Activated CD4-positive, alpha-beta memory T cell treated with anti-CD3 and anti-CD28 coated beads, Interleukin-2, amount 10 ng/mL, durations not matched to agents 7 days and 5 days (primary cell): Measurements from ENCODE around the gene GTPBP4. TPM values are rescaled to one million over a fixed set of nuclear protein-coding genes. Genes with fewer than 3 reads are reported as not detected.

Source experiments
- CTCF ChIA-PET: fragments of 350-600 bp; sonication (Branson Sonifier 250); formaldehyde crosslinking; loops from one replicate; lab custom pipeline; 2021; ENCODE audit warnings: antibody characterized with exemption, inconsistent platforms; lab: Charles Lee
- POLR2A ChIA-PET: fragments of 350-600 bp; sonication (Branson Sonifier 250); formaldehyde crosslinking; loops from one replicate; lab custom pipeline; 2021; ENCODE audit warnings: antibody characterized with exemption; lab: Charles Lee
- DNase-seq: peaks from one replicate; pipeline ENCODE4 v3.0.0-alpha.2; 2020
- H3K27ac Mint-ChIP-seq: one replicate; pipeline ENCODE4 v1.8.0; 2021; ENCODE audit warnings: mild to moderate bottlenecking, mixed read lengths
- H3K27me3 Mint-ChIP-seq: one replicate; pipeline ENCODE4 v1.8.0; 2021; ENCODE audit warnings: mixed read lengths
- H3K36me3 Mint-ChIP-seq: one replicate; pipeline ENCODE4 v1.8.0; 2021; ENCODE audit warnings: low read depth, mixed read lengths
- H3K4me1 Mint-ChIP-seq: one replicate; pipeline ENCODE4 v1.8.0; 2021; ENCODE audit warnings: mixed read lengths
- H3K4me3 Mint-ChIP-seq: one replicate; pipeline ENCODE4 v1.8.0; 2021; ENCODE audit warnings: mild to moderate bottlenecking, mixed read lengths
- H3K9me3 Mint-ChIP-seq: one replicate; pipeline ENCODE4 v1.8.0; 2021; ENCODE audit warnings: mixed read lengths
- total RNA-seq, 2 experiments: library from RNA; stranded (reverse); gene quantifications; one replicate each; pipeline ENCODE4 v1.2.3, GENCODE V29; 2021

Gene GTPBP4
- total RNA-seq, 2 experiments from 2014 or later: 50.9 to 59.6 TPM

DNA sequence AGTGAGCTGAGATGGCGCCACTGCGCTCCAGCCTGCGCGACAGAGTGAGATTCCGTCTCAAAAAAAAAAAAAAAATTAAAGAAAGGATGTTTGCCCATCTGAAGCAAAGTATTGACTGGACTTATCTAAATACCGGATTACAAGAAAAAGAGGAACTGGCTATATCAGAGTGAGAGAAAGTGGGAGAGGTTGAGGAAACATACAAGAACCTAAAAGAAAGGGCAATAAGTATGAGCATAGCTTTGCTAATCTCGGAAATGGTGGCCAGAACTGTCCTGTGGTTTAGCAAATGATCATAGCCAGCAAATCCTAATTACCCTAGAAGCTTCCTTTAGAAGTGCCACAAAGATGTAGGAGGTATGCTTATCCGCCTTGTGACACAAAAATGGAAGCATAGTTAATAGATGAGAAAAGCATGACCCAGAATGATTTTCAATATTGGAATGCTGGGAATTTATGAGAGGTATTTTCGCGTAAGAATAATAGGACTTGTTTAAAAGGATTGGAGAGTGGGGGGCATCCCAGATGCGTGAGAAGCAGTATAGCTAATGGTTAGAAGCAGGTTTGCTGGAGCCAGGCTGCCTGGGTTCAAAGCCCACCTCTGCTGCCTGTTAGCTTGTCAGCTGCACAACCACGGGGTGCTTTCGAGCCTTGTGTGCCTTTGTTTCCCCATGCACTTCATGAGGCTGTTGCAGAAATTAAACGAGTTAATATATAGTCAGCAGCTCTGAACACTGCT, 1.2 kb upstream of the GTPBP4 start:
- Mint-ChIP-seq H3K9me3 (no peaks in the 10 kb centered on the region), H3K27me3 (no peaks in the 10 kb centered on the region), H3K4me1 (peaks cover 38% of the 10 kb centered on the region), H3K4me3 (peak overlapping the region; percentile 98), H3K36me3 (peaks cover 14% of the 10 kb centered on the region), H3K27ac (peak overlapping the region; percentile 85)
- ChIA-PET POLR2A (interaction anchor here (1.5 to 4.6 kb wide), 6 partner anchors 56 to 76 kb away, joined by 6 to 69 read pairs (median 10); partner anchors contain the start of genes IDI1, LARP4B and WDR37), CTCF (interaction anchor here (0.9 to 1.1 kb wide), 2 partner anchors 56 to 62 kb away, joined by 3 read pairs; partner anchors contain the start of genes IDI1 and LARP4B)
- DNase-seq: no peak

DNA sequence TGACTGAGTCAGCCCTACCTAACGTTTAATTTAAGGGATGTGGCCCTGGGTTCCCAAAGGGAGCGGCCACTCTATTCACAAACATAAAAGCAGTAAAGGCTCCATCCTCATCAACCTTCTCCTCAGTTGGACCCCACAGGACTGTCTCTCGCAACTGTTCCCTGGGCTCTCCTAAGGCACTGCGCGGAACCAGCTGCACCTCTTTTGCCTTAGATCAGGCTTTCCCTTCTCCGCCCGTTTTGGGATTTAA, 689 bp upstream of the GTPBP4 start:
- no peak for DNase-seq
- H3K36me3 Mint-ChIP-seq: peaks cover 14% of the 10 kb centered on the region
- H3K27ac Mint-ChIP-seq: peak overlapping the region; percentile 85
- no peaks in the 10 kb centered on the region for H3K9me3 Mint-ChIP-seq
- H3K4me1 Mint-ChIP-seq: peaks cover 39% of the 10 kb centered on the region
- peak overlapping the region; percentile 98 for H3K4me3 Mint-ChIP-seq
- ChIA-PET POLR2A (interaction anchor here (1.5 to 4.6 kb wide), 6 partner anchors 11 to 76 kb away, joined by 6 to 69 read pairs (median 10); partner anchors contain the start of genes IDI1 and LARP4B), CTCF (no interaction called here)
- H3K27me3 Mint-ChIP-seq: no peaks in the 10 kb centered on the region

DNA sequence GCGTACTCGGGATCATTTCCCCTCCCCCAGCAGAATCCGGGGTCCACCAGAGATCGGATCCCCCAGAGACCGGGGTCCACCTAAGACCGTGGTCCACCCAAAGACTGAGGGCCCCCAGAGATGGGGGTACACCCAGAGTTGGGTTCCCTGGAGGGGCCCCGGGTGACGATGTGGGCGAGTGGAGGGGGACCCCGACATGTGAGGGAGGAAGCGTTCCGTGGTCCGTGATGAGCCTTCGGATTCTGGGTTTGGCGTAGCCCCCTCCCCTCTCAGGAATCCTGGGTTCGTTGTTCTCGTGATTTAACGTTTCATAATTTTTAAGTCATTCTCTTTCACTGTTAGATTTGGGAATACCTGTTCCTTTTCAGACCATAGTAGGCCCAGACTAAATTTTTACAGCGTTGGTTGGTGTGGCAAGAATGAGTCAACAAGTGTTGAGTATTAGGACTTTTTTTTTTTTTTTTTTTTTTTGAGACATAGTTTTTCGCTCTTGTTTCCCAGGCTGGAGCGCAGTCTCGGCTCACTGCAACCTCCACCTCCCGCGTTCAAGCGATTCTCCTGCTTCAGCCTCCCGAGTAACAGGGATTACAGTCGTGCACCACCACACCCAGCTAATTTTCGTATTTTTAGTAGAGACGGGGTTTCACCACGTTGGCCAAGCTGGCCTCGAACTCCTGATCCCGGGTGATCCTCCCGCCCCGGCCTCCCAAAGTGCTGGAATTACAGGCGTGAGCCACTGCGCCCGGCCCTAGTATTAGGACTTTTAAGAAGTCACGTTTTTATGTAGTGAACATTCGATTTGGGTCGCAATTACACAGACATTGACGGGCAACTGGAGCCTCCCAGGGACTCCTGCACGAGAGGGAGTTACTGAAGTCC, 672 bp downstream of the GTPBP4 start:
- peak overlapping the region; percentile 98 for H3K4me3 Mint-ChIP-seq
- POLR2A ChIA-PET: interaction anchor here (1.0 to 4.6 kb wide), 10 partner anchors 9 to 74 kb away, joined by 3 to 69 read pairs (median 8); partner anchors contain the start of genes IDI1, LARP4B and WDR37
- peaks cover 25% of the 10 kb centered on the region for H3K36me3 Mint-ChIP-seq
- no peaks in the 10 kb centered on the region for H3K9me3 Mint-ChIP-seq
- DNase-seq: no peak
- H3K4me1 Mint-ChIP-seq: peaks cover 39% of the 10 kb centered on the region
- CTCF ChIA-PET: interaction anchor here (1.0 kb wide), 4 partner anchors 54 to 61 kb away, joined by 3 to 5 read pairs (median 4); no protein-coding TSS in a partner anchor
- peak overlapping the region; percentile 85 for H3K27ac Mint-ChIP-seq
- no peaks in the 10 kb centered on the region for H3K27me3 Mint-ChIP-seq

DNA sequence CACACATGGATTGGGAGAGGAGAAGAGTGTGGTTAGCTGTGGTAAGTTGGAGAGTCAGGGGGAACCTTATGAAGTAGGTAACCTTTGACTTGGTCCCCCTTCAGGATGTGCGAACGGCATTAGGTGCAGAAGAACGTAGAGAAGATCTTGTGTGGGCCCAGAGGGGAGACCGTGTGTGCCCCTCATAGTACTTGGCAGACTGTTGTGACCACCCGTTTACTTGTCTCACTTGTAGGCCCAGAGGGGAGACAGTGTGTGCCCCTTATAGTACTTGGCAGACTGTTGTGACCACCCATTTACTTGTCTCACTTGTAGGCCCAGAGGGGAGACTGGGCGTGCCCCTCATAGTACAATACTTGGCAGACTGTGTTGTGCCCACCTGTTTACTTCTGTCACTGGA, 2.6 kb downstream of the GTPBP4 start:
- ChIA-PET POLR2A (no interaction called here), CTCF (no interaction called here)
- no peaks in the 10 kb centered on the region for H3K27me3 Mint-ChIP-seq
- no peak for DNase-seq
- H3K27ac Mint-ChIP-seq: no peak overlapping the region
- H3K36me3 Mint-ChIP-seq: peaks cover 44% of the 10 kb centered on the region
- H3K9me3 Mint-ChIP-seq: no peaks in the 10 kb centered on the region
- peak overlapping the region; percentile 29 for H3K4me3 Mint-ChIP-seq
- H3K4me1 Mint-ChIP-seq: peaks cover 39% of the 10 kb centered on the region

DNA sequence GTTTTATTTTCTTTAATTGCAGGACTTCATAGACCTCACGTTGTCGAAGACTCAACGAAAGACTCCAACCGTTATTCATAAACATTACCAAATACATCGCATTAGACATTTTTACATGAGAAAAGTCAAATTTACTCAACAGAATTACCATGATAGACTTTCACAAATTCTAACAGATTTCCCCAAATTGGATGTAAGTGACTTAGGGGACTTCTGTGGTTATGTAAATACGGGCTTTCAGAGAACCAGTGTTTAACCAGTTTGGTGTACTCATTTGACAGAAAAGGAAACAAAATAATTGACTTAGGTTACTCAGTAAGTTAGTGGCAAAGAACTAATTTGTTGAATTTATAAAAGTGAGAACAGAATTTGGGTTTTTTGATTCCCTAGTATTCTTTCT, 4.2 kb downstream of the GTPBP4 start:
- Mint-ChIP-seq H3K9me3 (no peaks in the 10 kb centered on the region), H3K27ac (no peak overlapping the region), H3K27me3 (no peaks in the 10 kb centered on the region), H3K36me3 (peaks cover 58% of the 10 kb centered on the region), H3K4me3 (no peak overlapping the region), H3K4me1 (peaks cover 30% of the 10 kb centered on the region)
- POLR2A ChIA-PET: interaction anchor here (2.0 kb wide), 1 partner anchor 56 kb away, joined by 6 read pairs; the partner anchor contains the start of gene IDI1
- DNase-seq: no peak
- CTCF ChIA-PET: no interaction called here

DNA sequence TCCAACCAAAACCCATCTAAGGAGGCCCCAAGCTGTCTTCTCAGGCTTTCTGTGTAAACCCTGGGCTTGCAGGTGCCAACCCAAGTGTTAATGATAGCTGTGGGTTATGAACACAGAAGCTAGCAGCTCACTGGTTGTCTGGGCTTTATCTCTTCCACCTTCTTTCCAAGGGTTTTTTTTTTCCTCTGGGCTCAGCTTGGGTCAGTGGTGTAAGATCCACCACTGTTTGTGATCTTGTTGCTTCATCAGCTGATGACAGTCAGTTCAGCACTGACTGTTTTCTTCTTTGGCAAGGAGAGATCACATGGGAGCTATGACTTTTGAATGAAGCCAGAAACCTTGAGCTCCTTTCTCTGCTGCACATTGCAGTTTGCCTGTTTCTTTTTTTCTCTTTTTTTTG, 4.6 kb downstream of the GTPBP4 start:
- CTCF ChIA-PET: no interaction called here
- Mint-ChIP-seq H3K9me3 (no peaks in the 10 kb centered on the region), H3K27ac (no peak overlapping the region), H3K4me1 (peaks cover 28% of the 10 kb centered on the region), H3K36me3 (peaks cover 62% of the 10 kb centered on the region), H3K27me3 (no peaks in the 10 kb centered on the region), H3K4me3 (no peak overlapping the region)
- POLR2A ChIA-PET: interaction anchor here (2.0 kb wide), 1 partner anchor 56 kb away, joined by 6 read pairs; the partner anchor contains the start of gene IDI1
- DNase-seq: no peak

DNA sequence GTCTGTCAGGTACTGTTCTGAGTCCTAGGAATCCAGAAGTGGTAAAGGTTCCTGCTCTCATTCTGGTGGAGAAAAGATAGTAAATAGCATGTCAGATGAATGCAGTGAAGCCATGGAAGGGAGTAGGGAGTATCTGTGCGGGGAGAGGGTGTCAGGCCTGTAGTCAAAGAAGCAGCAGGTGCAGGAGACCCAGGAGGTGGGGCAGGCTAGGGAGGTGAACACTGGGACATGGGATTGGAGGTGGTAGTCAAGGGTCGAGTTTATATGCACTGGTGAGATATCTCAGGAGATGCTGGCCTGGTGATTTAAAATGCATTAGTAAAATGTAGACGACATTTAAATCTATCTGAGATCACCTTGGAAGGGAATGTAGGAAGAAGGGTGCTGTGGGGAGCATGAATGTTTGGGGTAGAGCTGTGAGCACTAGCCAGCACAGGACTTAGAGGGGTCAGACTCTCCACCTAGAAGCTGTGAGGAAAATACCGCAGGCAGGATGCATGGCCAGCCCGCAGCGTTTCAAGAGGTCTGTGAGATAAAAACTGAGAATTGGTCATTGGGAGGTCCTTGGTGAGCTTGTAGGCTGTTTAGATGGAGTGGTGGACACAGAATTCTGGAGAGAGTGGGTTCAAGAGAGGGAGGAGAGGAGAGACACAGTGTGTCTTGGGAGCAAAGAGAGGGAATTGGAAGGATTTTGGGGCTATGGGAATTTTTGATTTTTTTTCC, 6.8 kb downstream of the GTPBP4 start:
- H3K9me3 Mint-ChIP-seq: no peaks in the 10 kb centered on the region
- no peak overlapping the region for H3K27ac Mint-ChIP-seq
- peaks cover 69% of the 10 kb centered on the region for H3K36me3 Mint-ChIP-seq

DNA sequence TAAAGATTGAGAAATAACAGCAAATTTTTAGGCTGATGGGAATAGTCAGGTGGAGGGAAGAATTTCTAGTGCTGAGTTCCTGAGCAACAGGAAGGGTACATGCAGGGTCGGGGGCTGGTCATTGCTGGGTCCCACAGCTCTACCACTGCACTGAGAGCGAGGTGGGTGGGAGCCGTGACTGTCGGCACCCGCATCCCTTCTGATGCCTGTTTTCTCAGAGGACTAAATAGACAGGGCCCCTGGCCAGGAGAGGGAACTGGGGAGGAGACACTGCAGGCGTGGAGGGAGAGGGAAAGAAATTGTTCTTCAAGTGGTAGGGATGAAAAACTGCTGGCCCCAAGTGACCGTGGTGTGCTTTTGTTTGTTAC, 7.3 kb downstream of the GTPBP4 start:
- CTCF ChIA-PET: no interaction called here
- Mint-ChIP-seq H3K36me3 (peaks cover 69% of the 10 kb centered on the region), H3K4me3 (no peak overlapping the region), H3K4me1 (peaks cover 10% of the 10 kb centered on the region), H3K27me3 (no peaks in the 10 kb centered on the region), H3K27ac (no peak overlapping the region), H3K9me3 (no peaks in the 10 kb centered on the region)
- POLR2A ChIA-PET: no interaction called here
- DNase-seq: no peak

More for the DNA sequence above, 6.8 kb downstream of the GTPBP4 start:
- H3K4me1 Mint-ChIP-seq: peaks cover 14% of the 10 kb centered on the region
- POLR2A ChIA-PET: no interaction called here
- CTCF ChIA-PET: no interaction called here
- no peak overlapping the region for H3K4me3 Mint-ChIP-seq
- no peaks in the 10 kb centered on the region for H3K27me3 Mint-ChIP-seq
- DNase-seq: no peak

DNA sequence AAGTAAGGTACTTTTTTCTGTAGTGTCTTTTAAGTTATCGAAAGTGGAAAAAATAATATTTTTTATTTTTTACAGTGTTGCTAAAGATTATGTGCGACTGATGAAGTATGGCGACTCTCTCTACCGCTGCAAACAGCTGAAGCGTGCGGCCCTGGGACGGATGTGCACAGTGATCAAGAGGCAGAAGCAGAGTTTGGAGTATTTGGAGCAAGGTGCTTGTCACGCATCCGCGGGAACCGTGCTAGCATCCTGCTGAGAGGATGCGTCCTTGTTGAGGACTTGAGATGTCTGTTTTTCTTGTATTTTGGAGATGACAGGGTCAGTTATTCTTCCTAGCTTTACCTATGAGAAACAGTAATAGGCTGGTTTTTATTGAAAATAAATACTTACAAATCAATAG, 7.8 kb downstream of the GTPBP4 start:
- ChIA-PET CTCF (no interaction called here), POLR2A (no interaction called here)
- Mint-ChIP-seq H3K36me3 (peaks cover 71% of the 10 kb centered on the region), H3K27me3 (no peaks in the 10 kb centered on the region), H3K4me3 (no peak overlapping the region), H3K27ac (no peak overlapping the region), H3K9me3 (no peaks in the 10 kb centered on the region), H3K4me1 (peaks cover 5% of the 10 kb centered on the region)
- no peak for DNase-seq

DNA sequence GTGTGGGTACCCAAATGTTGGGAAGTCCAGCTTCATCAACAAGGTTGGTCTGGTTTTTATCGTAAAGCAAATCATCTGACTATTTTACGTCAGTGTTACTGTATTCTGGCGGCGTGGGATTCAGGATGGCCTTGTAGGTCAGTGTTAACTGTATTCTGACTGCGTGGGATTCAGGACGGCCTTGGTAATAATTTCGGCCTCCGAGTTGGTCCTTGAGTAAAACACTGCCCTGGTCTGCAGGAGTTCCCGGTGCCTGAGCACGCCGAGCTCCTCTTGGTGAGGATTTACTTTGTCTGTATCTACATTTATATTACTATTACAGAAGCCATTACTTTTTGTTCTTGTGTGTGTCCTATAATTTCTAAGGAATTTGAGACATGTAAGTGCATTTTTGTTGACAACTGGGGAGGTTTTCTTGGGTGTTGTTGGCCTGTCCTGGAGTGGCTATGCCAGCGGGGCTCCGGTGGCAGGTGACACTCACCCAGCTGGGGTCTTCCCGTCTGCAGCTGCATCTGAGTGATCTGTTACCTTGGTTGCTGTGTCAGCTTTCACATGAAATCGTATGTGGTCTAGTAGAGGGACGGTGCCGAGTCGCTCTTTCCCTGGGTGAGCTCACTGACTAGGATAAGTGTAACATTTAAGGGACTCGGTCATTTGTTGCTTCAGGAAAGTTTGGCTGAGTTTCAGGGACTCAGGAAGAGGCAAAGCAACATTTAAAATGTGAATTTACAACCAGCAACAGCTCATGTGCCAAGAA, 9.2 kb downstream of the GTPBP4 start:
- H3K9me3 Mint-ChIP-seq: peaks cover 3% of the 10 kb centered on the region
- H3K27ac Mint-ChIP-seq: no peak overlapping the region
- H3K36me3 Mint-ChIP-seq: peaks cover 82% of the 10 kb centered on the region
- peaks cover 2% of the 10 kb centered on the region for H3K4me1 Mint-ChIP-seq
- CTCF ChIA-PET: no interaction called here
- POLR2A ChIA-PET: interaction anchor here (0.5 to 2.0 kb wide), 2 partner anchors 9 to 35 kb away, joined by 3 to 6 read pairs; partner anchors contain the start of gene GTPBP4
- DNase-seq: no peak
- H3K4me3 Mint-ChIP-seq: no peak overlapping the region
- H3K27me3 Mint-ChIP-seq: no peaks in the 10 kb centered on the region

DNA sequence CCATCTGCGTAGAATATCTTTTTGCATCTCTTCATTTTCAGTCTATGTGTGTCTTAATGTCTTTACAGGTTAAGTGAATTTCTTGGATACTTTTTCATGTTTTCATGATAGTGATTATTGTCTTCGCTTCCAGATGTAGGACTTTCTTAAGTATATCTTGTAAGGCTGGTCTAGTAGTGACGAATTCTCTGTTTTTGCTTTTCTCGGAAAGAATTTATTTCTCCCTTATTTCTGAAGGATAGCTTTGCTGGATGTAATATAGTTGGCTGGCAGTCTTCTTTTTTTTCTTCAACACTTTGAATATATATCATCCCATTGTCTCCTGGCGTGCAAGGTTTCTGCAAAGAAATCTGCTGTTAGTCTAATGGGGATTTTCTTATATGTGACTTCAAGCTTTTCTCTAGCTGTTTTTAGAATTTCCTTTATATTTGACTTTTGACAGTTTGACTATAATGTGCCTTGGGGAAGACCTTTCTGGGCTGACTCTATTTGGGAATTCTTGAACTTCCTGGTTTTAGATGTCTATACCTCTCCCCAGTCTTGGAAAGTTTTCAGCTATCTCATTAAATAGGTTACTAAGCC, 14.3 kb downstream of the GTPBP4 start:
- Mint-ChIP-seq H3K9me3 (peaks cover 6% of the 10 kb centered on the region), H3K4me3 (no peak overlapping the region), H3K4me1 (peaks cover 2% of the 10 kb centered on the region), H3K27ac (no peak overlapping the region), H3K36me3 (peaks cover 77% of the 10 kb centered on the region), H3K27me3 (no peaks in the 10 kb centered on the region)
- ChIA-PET POLR2A (interaction anchor here (1.4 kb wide), 1 partner anchor 14 kb away, joined by 5 read pairs; the partner anchor contains the start of gene GTPBP4), CTCF (no interaction called here)
- no peak for DNase-seq
